Tibial nerve (tissue), 3 donors: ENCODE data around the gene AUTS2.

Source experiments
- POLR2A ChIP-seq, 2 donors: fragments of 450-650 bp; IDR thresholded peaks; one replicate each; pipeline ENCODE4 v1.6.1; 2017; ENCODE audit warnings: antibody characterized with exemption in 2 of 2, mild to moderate bottlenecking in 2 of 2, moderate library complexity in 2 of 2
- TF ChIP-seq, protein P1 (sequence below), 5 experiments: fragments of 200-600 bp in 3 of 5; fragments of 450-650 bp in 2 of 5; sonication (generic) in 3 of 5; IDR thresholded peaks; one replicate each; pipeline ENCODE4 v1.5.1; 2016 to 2019; ENCODE audit warnings: antibody characterized with exemption in 5 of 5, mild to moderate bottlenecking in 3 of 5, moderate library complexity in 2 of 5

- no peak for TF ChIP-seq POLR2A (IDR thresholded peaks at IDR 0.05)
- TF ChIP-seq, protein P1, sequence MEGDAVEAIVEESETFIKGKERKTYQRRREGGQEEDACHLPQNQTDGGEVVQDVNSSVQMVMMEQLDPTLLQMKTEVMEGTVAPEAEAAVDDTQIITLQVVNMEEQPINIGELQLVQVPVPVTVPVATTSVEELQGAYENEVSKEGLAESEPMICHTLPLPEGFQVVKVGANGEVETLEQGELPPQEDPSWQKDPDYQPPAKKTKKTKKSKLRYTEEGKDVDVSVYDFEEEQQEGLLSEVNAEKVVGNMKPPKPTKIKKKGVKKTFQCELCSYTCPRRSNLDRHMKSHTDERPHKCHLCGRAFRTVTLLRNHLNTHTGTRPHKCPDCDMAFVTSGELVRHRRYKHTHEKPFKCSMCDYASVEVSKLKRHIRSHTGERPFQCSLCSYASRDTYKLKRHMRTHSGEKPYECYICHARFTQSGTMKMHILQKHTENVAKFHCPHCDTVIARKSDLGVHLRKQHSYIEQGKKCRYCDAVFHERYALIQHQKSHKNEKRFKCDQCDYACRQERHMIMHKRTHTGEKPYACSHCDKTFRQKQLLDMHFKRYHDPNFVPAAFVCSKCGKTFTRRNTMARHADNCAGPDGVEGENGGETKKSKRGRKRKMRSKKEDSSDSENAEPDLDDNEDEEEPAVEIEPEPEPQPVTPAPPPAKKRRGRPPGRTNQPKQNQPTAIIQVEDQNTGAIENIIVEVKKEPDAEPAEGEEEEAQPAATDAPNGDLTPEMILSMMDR (IDR thresholded peaks at IDR 0.05) = no peak
Observed at GRCh38 chr7:70645279-70645678, 1047.0 kb downstream of the AUTS2 start.
